Measurements from ENCODE around the gene CACNA1D.

CACNA1D gene

GRCh38 chr3:53581671-53582070 lies 87.3 kb downstream of the CACNA1D start:
- peak; percentile 49 for DNase-seq

GRCh38 chr3:53583161-53583690 lies 88.8 kb downstream of the CACNA1D start:
- no peak for DNase-seq

- DNase-seq, result no peak
These were observed 90.6 kb downstream of the CACNA1D start for GRCh38 chr3:53585049-53585448.

- DNase-seq, result no peak
These were observed 91.2 kb downstream of the CACNA1D start for GRCh38 chr3:53585627-53586026.

- DNase-seq, result no peak
These were observed 93.7 kb downstream of the CACNA1D start for GRCh38 chr3:53588122-53588521.

- DNase-seq, result no peak
These were observed 94.8 kb downstream of the CACNA1D start for GRCh38 chr3:53589201-53589600.

- no peak for DNase-seq
These were observed 95.4 kb downstream of the CACNA1D start for GRCh38 chr3:53589806-53590205.

GRCh38 chr3:53590606-53591005 lies 96.2 kb downstream of the CACNA1D start:
- DNase-seq, result no peak

GRCh38 chr3:53591646-53592045 lies 97.2 kb downstream of the CACNA1D start:
- DNase-seq, result no peak

- DNase-seq, result no peak
These were observed 98.5 kb downstream of the CACNA1D start for GRCh38 chr3:53592862-53593261.

GRCh38 chr3:53593611-53594010 lies 99.2 kb downstream of the CACNA1D start:
- no peak for DNase-seq

- DNase-seq, result no peak
These were observed 99.9 kb downstream of the CACNA1D start for GRCh38 chr3:53594276-53594675.

- no peak for DNase-seq
These were observed 101.2 kb downstream of the CACNA1D start for GRCh38 chr3:53595660-53596059.

- DNase-seq, result no peak
These were observed 102.9 kb downstream of the CACNA1D start for GRCh38 chr3:53597136-53597915.

GRCh38 chr3:53599771-53600170 lies 105.4 kb downstream of the CACNA1D start:
- no peak for DNase-seq

GRCh38 chr3:53602866-53603265 lies 108.5 kb downstream of the CACNA1D start:
- no peak for DNase-seq

- no peak for DNase-seq
These were observed 109.8 kb downstream of the CACNA1D start for GRCh38 chr3:53604232-53604631.

- no peak for DNase-seq
These were observed 112.4 kb downstream of the CACNA1D start for GRCh38 chr3:53606793-53607192.

- no peak for DNase-seq
These were observed 118.1 kb downstream of the CACNA1D start for GRCh38 chr3:53612508-53612907.

- DNase-seq, result no peak
These were observed 118.7 kb downstream of the CACNA1D start for GRCh38 chr3:53613125-53613524.

GRCh38 chr3:53614307-53614706 lies 119.9 kb downstream of the CACNA1D start:
- no peak for DNase-seq

- no peak for DNase-seq
These were observed 121.9 kb downstream of the CACNA1D start for GRCh38 chr3:53616321-53616720.

GRCh38 chr3:53616971-53617892 lies 122.8 kb downstream of the CACNA1D start:
- DNase-seq, result no peak
